Adipose tissue (tissue), 3 donors: ENCODE data around the gene EEFSEC. TPM values are rescaled to one million over a fixed set of nuclear protein-coding genes. Genes with fewer than 3 reads are reported as not detected.

ENCODE experiments used
- H3K27ac ChIP-seq: one replicate; pipeline ENCODE4 v1.5.1; 2013; ENCODE audit warnings: low read depth, low read length
- WGBS, 3 donors: extraction: QIAGEN DNeasy Blood & Tissue Kit; methylation state at CpG; one replicate each; pipeline ENCODE4 v1.1.7; 2013; 5-methylcytosine and 5-hydroxymethylcytosine counted together
- polyA plus RNA-seq, 3 donors: library from polyadenylated mRNA; stranded (reverse); fragments of 200-250 nt; gene quantifications; one replicate each; pipeline ENCODE4 v1.2.3, GENCODE V29; 2013
- donor health status: healthy with polysubstance abuse.
- donor health status: Bipolar disorder and iron deficiency.
- donor health status: healthy.

EEFSEC gene
- polyA plus RNA-seq, 3 donors = 8.9 to 14.6 (median 9.0) TPM

DNA sequence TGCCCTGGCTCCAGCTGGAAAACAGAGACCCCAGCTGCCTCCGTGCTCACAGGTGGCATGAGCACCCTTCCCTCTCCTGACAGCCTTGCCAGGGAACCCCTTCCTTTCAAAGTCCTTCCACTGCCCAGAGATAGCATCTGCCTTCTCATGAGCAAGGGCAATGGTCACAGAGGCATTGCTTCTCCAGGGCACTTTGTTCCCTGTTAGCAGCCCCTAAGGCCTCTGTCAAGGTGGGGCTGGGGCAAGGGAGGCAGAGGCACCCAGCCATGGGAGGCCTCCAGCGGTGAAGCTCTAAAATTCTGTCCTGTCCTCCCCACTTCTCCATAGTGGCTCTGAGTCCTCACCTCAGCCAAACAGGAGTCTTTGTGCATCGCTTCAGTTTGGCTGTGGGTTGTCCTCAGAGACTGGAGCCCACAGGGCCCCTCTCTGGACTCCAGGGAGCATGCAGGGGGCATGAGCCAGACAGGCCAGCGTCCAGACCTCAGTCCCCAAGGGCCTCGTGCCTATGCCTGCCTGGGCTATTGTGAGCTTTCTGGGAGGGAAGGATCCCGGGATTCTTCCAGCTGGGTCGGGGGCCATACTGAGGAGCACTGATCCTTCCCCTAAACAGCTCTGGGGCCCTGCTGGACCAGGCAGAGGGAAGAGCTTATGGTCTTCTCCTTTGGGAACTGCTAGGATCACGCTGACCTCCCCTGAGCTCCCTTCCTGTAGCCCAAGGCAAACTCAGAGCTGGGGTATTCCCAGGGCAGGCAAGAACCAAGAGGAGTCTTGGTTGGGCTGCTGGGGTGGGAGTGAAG is 206.8 kb downstream of the EEFSEC start:
- WGBS, 3 donors = 79 to 86% (median 81%) methylated on average over 8 of the region's 8 CpGs
- H3K27ac ChIP-seq = no peak overlapping the region

DNA sequence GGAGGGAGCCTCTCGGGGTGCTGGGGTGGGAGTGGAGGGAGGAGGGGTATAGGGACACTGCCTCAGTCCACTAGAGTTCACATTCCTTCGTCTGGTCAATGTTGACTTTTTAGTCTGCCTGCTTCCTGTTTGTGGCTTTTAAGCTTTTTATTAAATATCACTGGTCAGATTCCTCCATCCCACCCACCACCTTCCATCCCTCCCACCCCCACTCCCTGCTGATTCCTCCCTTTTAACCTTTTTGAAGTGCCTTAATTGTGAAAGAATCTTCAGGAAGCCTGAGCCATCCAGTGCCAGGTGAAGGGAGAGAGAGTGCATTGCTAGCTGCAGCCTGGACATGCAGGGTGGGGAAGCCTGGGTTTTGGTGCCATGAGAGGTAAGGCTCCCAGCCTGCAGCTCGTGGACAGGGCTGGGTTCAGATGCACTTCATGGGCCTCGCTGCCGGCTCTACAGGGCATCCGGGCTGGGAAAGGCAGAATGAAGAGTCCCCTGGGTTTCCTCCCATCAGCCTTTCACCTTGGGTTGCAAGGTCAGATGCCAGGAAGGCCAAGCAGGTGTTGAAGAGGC is 207.5 kb downstream of the EEFSEC start:
- 73 to 86% (median 76%) methylated on average over 6 of the region's 6 CpGs for WGBS, 3 donors
- H3K27ac ChIP-seq = no peak overlapping the region

DNA sequence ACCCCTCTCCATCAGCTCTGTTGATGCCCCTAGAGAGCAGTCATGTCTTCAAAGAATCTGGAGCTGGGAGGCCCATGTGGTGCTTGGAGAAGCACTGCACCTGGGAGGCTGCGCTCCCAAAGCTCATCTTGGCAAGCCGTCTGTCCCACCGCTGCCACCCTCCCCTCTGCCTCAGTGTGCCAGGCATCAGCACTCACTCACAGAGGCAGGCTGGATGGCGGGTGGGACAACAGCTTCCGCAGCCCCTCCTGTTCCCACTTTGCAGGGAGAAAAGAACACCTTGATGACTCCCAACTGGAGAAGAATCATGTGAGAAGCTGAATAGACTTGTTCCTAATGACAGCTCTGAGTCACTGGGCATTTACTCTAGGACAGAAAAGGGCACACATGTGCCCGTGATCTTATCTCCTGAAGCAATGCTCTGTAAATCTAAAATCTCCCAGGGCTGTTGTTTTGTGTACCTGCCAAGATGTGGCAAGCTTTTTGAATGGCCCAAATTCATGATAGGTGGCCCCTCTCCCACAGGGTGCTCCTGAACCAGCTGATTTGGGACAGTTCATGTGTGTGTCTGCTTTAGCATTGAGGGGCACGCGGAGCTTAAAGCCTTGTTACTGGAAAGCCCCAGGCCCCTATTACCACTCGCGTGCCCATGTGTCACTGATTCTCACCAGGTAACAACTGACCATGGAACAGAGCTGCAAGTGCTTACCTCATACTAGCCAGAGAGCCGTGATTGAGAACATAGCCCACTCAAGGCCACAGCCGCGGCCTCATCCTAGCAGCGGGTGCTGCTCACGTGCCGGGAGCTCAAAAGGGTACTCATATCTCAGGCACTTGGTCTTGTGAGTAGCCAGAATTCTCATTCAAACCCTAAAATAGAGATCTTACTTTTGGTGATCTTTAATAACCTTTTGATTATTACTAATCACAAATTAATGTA is 209.0 kb downstream of the EEFSEC start:
- 75 to 97% (median 96%) methylated on average over 16 of the region's 16 CpGs for WGBS, 3 donors

DNA sequence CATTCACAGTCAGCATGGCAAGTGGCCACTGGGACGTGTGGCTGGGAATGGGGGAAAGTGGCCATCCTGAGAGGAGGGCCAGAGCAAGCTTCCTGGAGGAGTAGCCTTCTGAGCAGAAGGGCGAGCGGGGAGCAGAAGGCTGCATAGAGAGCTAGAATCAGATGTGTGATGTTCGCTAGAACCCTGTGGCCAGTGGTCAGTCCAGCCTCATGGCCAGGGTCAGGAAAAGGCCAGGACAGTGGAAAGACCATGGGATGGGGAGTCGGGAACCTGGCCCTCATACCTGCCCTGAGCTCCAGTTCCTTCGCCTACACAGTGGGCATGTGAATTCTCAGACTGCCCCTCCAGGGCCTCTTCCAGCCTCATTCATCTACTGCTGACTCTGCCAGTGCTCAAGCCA is 211.0 kb downstream of the EEFSEC start:
- 95 to 97% (median 96%) methylated on average over 5 to 6 of the region's 6 CpGs for WGBS, 3 donors
- H3K27ac ChIP-seq = no peak overlapping the region

More for the DNA sequence above, 209.0 kb downstream of the EEFSEC start:
- H3K27ac ChIP-seq = no peak overlapping the region

DNA sequence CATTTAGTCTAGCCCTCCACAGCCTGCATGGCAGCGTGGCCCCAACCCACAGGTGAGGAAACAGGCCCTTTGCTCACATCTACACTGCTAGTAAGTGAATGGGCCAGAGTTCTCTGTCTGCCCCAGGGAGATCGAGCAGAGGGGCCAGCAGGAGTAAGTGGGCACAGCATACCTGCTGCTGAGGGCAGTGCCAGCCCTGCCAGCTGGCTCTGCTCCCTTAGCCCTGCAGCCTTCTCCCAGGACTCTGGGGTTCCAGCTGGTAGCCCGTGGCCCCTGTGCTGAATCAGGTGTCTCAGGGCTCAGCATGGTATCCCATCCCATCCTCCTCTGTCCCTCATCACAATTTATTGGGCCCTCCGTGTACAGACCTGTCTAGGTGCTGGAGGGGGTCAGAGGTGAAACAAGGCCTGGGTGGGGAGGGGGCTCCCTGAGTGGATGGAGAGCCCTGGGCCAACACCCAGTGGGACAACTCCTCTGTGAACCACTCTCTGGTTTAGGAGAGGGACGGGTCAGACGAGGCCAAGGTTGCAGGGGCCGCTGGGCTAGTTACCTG is 211.6 kb downstream of the EEFSEC start:
- no peak overlapping the region for H3K27ac ChIP-seq
- WGBS, 3 donors = 88 to 98% (median 96%) methylated on average over 7 of the region's 7 CpGs

DNA sequence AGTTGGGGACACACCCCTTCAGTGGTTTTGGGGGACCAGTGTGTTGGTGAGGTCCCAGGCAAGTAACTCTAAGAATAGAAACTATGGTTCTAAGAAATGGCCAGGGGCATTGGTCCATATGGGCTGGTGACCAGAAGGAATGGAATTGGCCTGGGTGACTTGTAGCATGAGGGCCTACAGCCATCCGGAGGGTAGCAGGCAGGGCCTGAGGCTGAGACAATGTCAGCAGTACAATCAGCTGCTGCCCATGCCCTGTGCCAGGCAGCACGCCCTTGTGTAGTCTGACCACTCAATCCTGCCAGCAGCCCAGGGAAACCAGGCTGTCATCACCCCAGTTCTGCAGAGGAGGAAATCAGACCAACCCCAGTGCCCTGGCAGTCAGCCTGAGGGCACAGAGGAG is 212.9 kb downstream of the EEFSEC start:
- no peak overlapping the region for H3K27ac ChIP-seq
- 59 to 89% (median 88%) methylated on average over 2 of the region's 2 CpGs for WGBS, 3 donors

DNA sequence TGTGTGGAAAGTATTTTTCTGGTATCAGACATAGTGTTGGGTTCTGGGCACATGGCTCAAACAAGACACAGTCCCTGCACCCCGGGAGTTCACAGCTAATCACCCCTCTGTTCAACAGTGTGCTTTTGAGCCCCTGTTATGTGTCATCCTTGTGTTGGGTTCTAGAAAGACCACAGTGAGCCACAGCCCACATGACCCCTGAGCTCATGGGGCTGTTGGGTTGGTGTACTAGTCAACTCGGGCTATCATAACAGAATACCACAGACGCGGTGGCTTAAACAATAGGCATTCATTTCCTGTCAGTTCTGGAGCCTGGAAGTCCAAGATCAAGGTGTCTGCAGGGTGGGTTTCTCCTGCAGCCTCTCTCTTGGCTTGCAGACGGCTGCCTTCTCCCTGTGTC is 213.4 kb downstream of the EEFSEC start:
- WGBS, 3 donors = 80 to 91% (median 85%) methylated on average over 5 of the region's 5 CpGs
- no peak overlapping the region for H3K27ac ChIP-seq

DNA sequence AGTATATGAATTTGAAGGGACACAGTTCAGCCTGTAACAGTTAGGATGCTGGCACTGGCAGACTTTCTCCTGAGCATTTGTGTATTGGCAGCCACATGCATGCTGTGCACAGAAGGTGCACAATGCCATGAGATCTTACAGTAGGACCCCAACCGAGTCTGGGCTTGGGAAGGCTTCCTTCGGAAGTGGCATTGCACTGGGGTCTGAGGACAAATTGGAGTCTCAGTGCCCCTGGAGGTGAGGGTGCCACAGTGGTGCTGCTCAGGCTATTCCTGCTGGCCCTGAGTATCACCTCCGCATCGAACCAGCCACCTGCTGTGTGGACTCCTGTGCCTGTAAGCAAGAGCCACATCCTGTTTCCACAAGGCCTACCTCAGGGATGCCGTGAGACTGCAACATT is 213.9 kb downstream of the EEFSEC start:
- H3K27ac ChIP-seq = no peak overlapping the region
- 95 to 100% (median 98%) methylated on average over 5 of the region's 5 CpGs for WGBS, 3 donors

DNA sequence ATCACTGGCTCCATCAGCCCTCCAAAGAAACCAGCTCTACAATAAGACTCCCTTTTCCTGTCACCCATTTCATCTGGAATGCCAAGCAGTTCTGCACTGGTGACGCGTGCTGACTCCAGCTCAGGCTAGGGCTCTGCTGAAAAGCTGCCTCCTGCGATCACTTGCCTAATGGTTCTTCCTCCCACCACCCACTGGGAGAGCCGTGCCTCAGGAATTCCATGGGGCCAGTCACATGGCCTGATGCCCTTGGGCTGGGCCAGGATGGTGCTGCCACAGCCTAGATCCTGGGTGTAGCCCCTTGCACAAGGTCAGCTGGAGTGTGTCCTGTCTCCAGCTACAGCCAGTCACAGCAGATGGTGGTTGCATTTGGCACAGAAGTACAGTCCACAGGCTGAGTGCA is 214.5 kb downstream of the EEFSEC start:
- WGBS, 3 donors = 81 to 93% (median 92%) methylated on average over 4 of the region's 4 CpGs
- H3K27ac ChIP-seq = no peak overlapping the region

DNA sequence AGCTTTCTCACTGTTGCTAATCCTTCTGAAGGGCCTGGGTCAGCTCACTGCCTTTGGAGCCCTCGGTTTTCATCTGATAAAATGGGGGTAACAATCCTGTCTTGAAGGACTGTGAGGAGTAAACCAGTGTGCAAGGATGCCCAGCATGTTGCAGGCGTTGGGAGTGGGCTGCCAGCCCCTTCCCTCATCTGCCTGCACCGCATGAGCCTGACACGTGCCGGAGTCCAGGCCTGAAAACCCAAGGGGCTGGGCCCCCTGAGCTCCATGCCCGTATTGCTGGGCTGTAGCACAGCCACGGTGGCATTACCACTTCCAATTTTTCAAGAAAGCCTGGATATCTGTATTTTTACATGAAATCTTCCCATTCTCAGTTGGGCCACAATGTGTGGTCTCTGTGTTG is 215.3 kb downstream of the EEFSEC start:
- no peak overlapping the region for H3K27ac ChIP-seq
- 93 to 94% (median 93%) methylated on average over 7 of the region's 7 CpGs for WGBS, 3 donors

DNA sequence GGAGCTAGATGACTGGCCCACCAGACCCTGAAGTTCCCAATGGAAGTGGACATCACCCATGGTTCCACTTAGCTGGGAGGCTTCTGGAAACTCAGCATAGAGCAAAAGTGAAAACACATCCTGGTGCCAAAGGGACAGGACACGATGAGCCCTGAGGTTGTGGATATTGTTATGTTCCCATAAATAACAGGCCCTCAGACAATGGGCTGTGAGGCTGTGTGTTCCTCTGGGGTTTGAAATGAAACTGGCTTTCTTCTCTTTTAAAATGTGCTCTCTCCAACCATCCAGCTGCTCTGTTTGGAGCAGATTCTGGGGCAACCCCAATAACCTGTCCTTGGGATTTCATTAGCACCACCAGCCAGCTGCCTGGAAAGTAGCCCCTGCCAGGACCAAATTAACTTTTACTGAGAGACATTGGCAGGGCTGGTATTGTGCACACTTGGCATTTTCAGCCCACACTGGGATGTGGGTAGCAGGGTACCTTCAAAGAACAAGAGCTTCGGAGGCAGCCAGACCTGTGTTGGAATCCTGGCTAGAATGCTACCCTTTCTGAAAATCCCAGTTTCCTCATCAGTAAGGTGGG is 215.9 kb downstream of the EEFSEC start:
- WGBS, 3 donors = 72 to 83% (median 79%) methylated on average over 2 of the region's 2 CpGs
- no peak overlapping the region for H3K27ac ChIP-seq

DNA sequence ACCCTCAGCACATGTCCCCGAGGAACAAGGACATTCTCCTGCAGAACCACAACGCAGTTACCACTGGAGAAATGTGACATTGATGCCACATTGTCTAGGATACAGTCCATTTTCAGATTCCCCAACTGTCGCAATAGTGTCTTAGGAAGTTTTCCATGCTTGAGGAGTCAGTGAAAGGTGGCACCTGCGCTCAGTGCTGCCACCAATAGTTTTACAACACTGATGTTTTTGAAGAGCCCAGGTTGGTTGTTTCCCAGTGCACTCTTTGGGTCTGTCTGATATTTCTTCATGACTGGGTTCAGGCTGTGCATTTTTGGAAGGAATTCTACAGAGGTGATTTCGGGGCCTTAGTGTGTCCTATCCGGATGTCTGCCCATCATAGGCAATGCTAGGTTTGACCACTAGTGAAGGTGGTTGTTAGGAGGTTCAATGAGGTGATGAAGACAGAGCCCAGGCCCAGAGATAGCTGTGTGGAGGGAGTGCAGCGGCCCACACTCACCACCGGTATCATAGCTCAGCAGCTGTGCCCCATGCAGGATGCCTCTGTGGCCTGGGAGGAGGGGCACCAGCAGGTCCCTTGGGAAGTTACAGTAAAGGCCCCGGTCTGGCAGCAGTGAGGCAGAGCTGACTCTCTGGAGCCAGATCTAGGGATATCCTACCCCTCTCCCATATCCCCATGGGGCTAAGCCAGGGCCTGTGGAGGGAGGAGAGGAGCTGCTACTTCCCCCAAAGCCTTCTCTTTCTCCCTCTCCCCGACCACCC is 216.8 kb downstream of the EEFSEC start:
- 87 to 90% (median 90%) methylated on average over 9 to 10 of the region's 10 CpGs for WGBS, 3 donors
- no peak overlapping the region for H3K27ac ChIP-seq

DNA sequence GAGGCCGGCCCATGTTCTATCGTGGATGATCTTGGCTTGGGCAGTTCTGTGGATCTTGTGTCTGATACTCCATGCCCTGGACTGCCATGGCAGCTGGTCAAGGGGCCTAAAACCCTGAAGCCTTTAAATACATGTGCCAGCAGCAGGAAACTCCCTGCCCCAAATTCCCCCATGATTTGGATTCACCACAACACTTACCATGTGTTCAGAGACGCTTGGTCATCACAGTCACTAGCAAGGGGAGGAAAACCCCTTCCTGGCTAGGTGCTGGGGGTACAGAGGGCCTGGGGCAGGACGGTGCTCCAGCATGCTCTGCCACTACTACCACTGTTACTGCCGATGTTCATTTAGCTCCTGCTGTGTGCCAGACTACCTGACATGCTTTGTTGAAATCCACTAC is 219.0 kb downstream of the EEFSEC start:
- H3K27ac ChIP-seq = no peak overlapping the region
- WGBS, 3 donors = 92 to 97% (median 95%) methylated on average over 5 of the region's 5 CpGs

DNA sequence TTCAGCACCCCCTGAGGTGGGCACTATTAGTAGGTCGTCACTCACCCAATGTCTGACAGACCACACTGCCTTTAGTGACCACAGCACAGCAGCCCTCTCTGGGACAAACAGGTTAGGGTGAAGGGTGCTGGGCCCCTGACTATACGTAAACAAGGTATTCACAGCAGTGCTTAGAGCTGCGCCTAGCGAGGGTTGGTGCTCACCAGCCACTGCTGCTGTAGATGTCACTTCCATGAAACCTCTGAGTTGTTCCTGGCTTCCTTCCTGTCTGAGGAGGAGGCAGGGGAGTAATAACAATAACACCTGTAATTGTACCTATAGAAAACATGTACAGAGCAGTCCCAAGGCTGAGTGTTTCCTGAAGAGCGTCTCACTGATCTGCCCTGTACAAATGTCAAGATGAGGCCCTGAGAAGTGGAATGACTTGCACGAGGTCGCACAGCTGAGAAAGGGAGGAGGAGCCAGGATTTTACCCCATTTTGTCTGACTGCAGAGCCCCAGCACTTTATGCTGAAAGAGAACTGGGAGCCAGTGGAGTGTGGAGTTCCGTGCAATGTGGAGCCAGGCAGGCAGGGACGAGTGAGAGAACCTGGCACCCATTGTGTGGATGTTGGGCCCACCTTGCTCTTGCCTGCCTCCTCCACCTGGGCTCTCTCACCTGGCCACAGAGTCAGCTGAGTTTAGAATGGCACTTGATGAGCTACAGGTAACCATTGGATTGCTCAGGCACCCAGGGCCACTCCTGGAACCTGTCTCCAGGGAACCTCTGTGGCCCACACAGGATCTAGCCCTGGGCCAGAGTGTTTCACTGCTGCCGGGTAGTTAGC is 219.6 kb downstream of the EEFSEC start:
- WGBS, 3 donors = 90 to 96% (median 94%) methylated on average over 10 of the region's 10 CpGs
- H3K27ac ChIP-seq = no peak overlapping the region

DNA sequence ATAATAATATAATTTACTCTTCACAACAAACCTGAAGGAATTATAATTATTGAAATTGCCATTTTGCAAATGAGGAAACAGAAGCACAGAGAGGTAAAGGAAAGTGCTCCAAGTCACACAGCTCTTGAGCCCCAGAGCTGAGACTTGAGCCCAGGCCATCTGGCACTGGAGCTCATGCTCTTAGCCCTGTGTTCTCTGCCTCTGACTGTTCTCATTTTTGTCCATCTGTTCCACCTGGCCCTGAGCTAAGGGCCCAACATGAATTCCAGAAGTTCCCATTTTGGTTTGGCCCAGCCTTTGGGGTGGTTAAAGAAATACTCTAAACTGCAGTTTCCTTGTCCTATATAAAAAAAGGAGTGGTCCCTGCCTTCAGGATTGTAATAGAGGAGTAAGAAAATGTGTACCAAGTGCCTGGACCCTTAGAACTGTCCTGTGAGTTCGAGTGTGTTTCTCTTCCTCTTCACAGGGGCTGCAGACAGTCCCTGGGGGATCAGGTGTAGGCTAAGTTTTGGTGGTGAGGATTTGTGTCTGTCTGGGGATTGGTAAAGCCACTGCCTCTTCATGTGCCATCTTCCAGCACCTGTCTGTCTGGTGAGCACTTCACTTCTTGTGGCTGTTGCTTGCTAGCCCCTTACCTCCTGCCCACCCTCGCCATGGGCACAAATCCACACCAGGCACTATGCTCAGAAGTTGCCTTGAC is 221.6 kb downstream of the EEFSEC start:
- 61 to 94% (median 82%) methylated on average over 2 of the region's 2 CpGs for WGBS, 3 donors
- no peak overlapping the region for H3K27ac ChIP-seq

DNA sequence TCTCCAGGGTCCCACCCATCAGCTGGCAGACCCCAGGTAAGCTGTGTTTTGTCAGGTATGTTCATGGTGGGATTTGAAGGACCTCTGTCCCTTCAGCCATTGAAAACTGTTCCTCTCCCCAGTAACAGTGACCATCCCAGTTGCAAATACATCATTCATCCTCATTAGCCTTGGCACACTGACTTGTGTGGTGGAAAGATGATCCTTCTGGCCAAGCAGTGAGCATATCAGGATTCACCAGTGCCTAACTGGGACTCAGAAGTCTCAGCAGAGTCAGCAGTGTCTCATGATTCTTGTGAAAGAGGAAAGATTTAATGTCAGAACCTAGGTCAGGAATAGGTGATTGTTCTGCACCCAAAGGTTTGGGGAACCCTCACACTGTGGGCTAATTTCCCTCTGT is 223.2 kb downstream of the EEFSEC start:
- H3K27ac ChIP-seq = no peak overlapping the region
